ENCODE data around the gene BICD1.

GRCh38 chr12:32367381-32367780 lies 260.7 kb downstream of the BICD1 start:
- TF ChIP-seq EP300 (IDR thresholded peaks at IDR 0.05; ENCODE audit: borderline replicate concordance) (no peak), MAX (IDR thresholded peaks at IDR 0.05) (no peak), NFIC (IDR thresholded peaks at IDR 0.05) (no peak), USF1 (IDR thresholded peaks at IDR 0.05) (no peak), CREB1 (IDR thresholded peaks at IDR 0.05; ENCODE audit: low read depth) (no peak), ZBTB7A (IDR thresholded peaks at IDR 0.05; ENCODE audit: low read depth) (no peak), TAF1 (IDR thresholded peaks at IDR 0.05; ENCODE audit: low read depth) (no peak)
